Measurements from ENCODE around the gene ARPP19.
"Not testable (repeated sequence)": the region's sequence is repeated elsewhere in the genome, so short reads cannot be mapped to it uniquely, and the experiment has no call there.

The ARPP19 gene

GRCh38 chr15:52515343-52515742 is 53.5 kb downstream of the ARPP19 start:
- DNase-seq (ENCODE audit: low read depth), result no peak
- no peak for TF ChIP-seq CTCF (conservative IDR thresholded peaks at IDR 0.05; ENCODE audit: control insufficient read depth, insufficient read depth, low read depth, low read length)

GRCh38 chr15:52514482-52514881 is 54.3 kb downstream of the ARPP19 start:
- DNase-seq (ENCODE audit: low read depth), result no peak
- H3K4me3 ChIP-seq (ENCODE audit: control insufficient read depth, low read depth, low read length), result no peak overlapping the region
- no peak for TF ChIP-seq CTCF (conservative IDR thresholded peaks at IDR 0.05; ENCODE audit: control insufficient read depth, insufficient read depth, low read depth, low read length)

More at GRCh38 chr15:52515343-52515742, 53.5 kb downstream of the ARPP19 start:
- H3K4me3 ChIP-seq (ENCODE audit: control insufficient read depth, low read depth, low read length), result no peak overlapping the region

- not testable (repeated sequence) for H3K4me3 ChIP-seq (ENCODE audit: control insufficient read depth, low read depth, low read length)
- DNase-seq (ENCODE audit: low read depth), result peak; percentile 23
These were observed 56.0 kb downstream of the ARPP19 start for GRCh38 chr15:52512869-52513268.

- no peak for TF ChIP-seq CTCF (conservative IDR thresholded peaks at IDR 0.05; ENCODE audit: control insufficient read depth, insufficient read depth, low read depth, low read length)
- no peak overlapping the region for H3K4me3 ChIP-seq (ENCODE audit: control insufficient read depth, low read depth, low read length)
- DNase-seq (ENCODE audit: low read depth), result no peak
These were observed 57.7 kb downstream of the ARPP19 start for GRCh38 chr15:52511084-52511483.

- TF ChIP-seq CTCF (conservative IDR thresholded peaks at IDR 0.05; ENCODE audit: control insufficient read depth, insufficient read depth, low read depth, low read length), result no peak
- no peak overlapping the region for H3K4me3 ChIP-seq (ENCODE audit: control insufficient read depth, low read depth, low read length)
- no peak for DNase-seq (ENCODE audit: low read depth)
These were observed 59.2 kb downstream of the ARPP19 start for GRCh38 chr15:52509500-52510245.

GRCh38 chr15:52506549-52506948 is 62.3 kb downstream of the ARPP19 start:
- TF ChIP-seq CTCF (conservative IDR thresholded peaks at IDR 0.05; ENCODE audit: control insufficient read depth, insufficient read depth, low read depth, low read length), result no peak
- H3K4me3 ChIP-seq (ENCODE audit: control insufficient read depth, low read depth, low read length), result no peak overlapping the region
- DNase-seq (ENCODE audit: low read depth), result no peak

GRCh38 chr15:52505151-52505550 is 63.7 kb downstream of the ARPP19 start:
- DNase-seq (ENCODE audit: low read depth), result no peak
- TF ChIP-seq CTCF (conservative IDR thresholded peaks at IDR 0.05; ENCODE audit: control insufficient read depth, insufficient read depth, low read depth, low read length), result no peak
- no peak overlapping the region for H3K4me3 ChIP-seq (ENCODE audit: control insufficient read depth, low read depth, low read length)
